Transverse colon (tissue), 4 donors: ENCODE results near the gene CYRIA. TPM values are rescaled to one million over a fixed set of nuclear protein-coding genes. Genes with fewer than 3 reads are reported as not detected.

Source experiments
- DNase-seq: peaks from one replicate; pipeline ENCODE4 v3.0.0-alpha.2; 2019
- H3K27ac ChIP-seq, 4 donors: fragments of 200-600 bp; sonication (generic); 2 replicates each; pipeline ENCODE4 v1.5.1; 2016 to 2018; ENCODE audit warnings: inconsistent platforms in 4 of 4
- H3K27me3 ChIP-seq: fragments of 200-600 bp; sonication (generic); 2 replicates; pipeline ENCODE4 v1.5.1; 2017; ENCODE audit warnings: inconsistent platforms
- H3K36me3 ChIP-seq, 4 donors: fragments of 200-600 bp; sonication (generic); 2 replicates each; pipeline ENCODE4 v1.5.1; 2017 to 2019; ENCODE audit warnings: inconsistent platforms in 4 of 4
- H3K4me1 ChIP-seq, 4 donors: fragments of 200-600 bp; sonication (generic); 2 replicates each; pipeline ENCODE4 v1.5.1; 2017 to 2020; ENCODE audit warnings: inconsistent platforms in 4 of 4
- H3K4me3 ChIP-seq, 4 donors: fragments of 200-600 bp; sonication (generic); 1 replicate in 1 of 4; 2 replicates in 3 of 4; pipeline versions ENCODE4 v1.5.1 to v1.6.1; 2017 to 2019; ENCODE audit warnings: inconsistent platforms in 4 of 4
- H3K9me3 ChIP-seq, 2 donors: fragments of 200-600 bp; sonication (generic); 2 replicates each; pipeline ENCODE4 v1.5.1; 2017 to 2019; ENCODE audit warnings: inconsistent platforms in 2 of 2
- CTCF ChIP-seq, 5 experiments: fragments of 200-600 bp in 3 of 5; fragments of 450-650 bp in 2 of 5; sonication (generic) in 3 of 5; IDR thresholded peaks; 1 replicate in 2 of 5; 2 replicates in 3 of 5; pipeline ENCODE4 v1.5.1; 2016 to 2017; ENCODE audit warnings: antibody characterized with exemption in 5 of 5, inconsistent platforms in 3 of 5, mild to moderate bottlenecking in 2 of 5, moderate library complexity in 1 of 5
- EP300 ChIP-seq: sonication (generic); formaldehyde crosslinking; IDR thresholded peaks from one replicate; pipeline ENCODE4 v1.6.1; 2017; ENCODE audit warnings: antibody characterized with exemption, low read depth
- POLR2A ChIP-seq: fragments of 450-650 bp; IDR thresholded peaks from one replicate; pipeline ENCODE4 v1.6.1; 2016; ENCODE audit warnings: antibody characterized with exemption, mild to moderate bottlenecking, moderate library complexity
- POLR2AphosphoS5 ChIP-seq, 3 donors: sonication (generic); formaldehyde crosslinking; IDR thresholded peaks; one replicate each; pipeline ENCODE4 v1.6.1; 2016; ENCODE audit warnings: antibody characterized with exemption in 3 of 3
- WGBS, 2 donors: methylation state at CpG; one replicate each; pipeline ENCODE4 v1.1.5; 2018; ENCODE audit warnings: low coverage in 1 of 2; 5-methylcytosine and 5-hydroxymethylcytosine counted together
- in situ Hi-C, 4 donors: fragments of 200-750 bp; cut with MboI; loops; one replicate each; pipeline versions ENCODE4 v1.15.0 to v1.15.1; 2017; ENCODE audit warnings: low sequenced_read_pairs in 3 of 4, low pct_ligation_motif_present in 1 of 4, low pct_unique_long_range_greater_than_20kb in 1 of 4
- intact Hi-C: fragments of 100-400 bp; cut with DNase I; formaldehyde crosslinking; loops from one replicate; pipeline ENCODE4 v1.15.1; 2023; ENCODE audit warnings: low total_unique reads
- total RNA-seq, 4 donors: library from RNA; depleted of rRNA; stranded (reverse); fragments of >200 nt; gene quantifications; one replicate each; pipeline ENCODE4 v1.1.0, GENCODE V29; 2016

CYRIA gene
- total RNA-seq, 4 donors from 2014 or later: 0.20 to 8.4 (median 2.6) TPM

GRCh38 chr2:16642088-16642487 is 23.5 kb downstream of the CYRIA start:
- intact Hi-C loops: no loop called here
- no peaks in the 10 kb centered on the region for H3K36me3 ChIP-seq
- H3K9me3 ChIP-seq: no peaks in the 10 kb centered on the region
- DNase-seq: no peak
- WGBS, 2 donors: 40 to 91% methylated on average over 1 to 3 of the region's 3 CpGs
- peaks cover 0 to 16% (median 8%) of the 10 kb centered on the region in 4 donors for H3K4me1 ChIP-seq
- TF ChIP-seq POLR2A: no peak
- TF ChIP-seq EP300: no peak
- no peak for TF ChIP-seq CTCF (IDR thresholded peaks at IDR 0.05)
- TF ChIP-seq POLR2AphosphoS5 (IDR thresholded peaks at IDR 0.05): no peak
- no peaks in the 10 kb centered on the region for H3K27me3 ChIP-seq
- no peak overlapping the region for H3K27ac ChIP-seq
- no peak overlapping the region for H3K4me3 ChIP-seq
- in situ Hi-C loops: no loop called here

- Histone ChIP-seq H3K9me3 (no peaks in the 10 kb centered on the region), H3K4me1 (peaks cover 0 to 16% (median 8%) of the 10 kb centered on the region in 4 donors), H3K27ac (no peak overlapping the region), H3K4me3 (no peak overlapping the region), H3K36me3 (no peaks in the 10 kb centered on the region), H3K27me3 (no peaks in the 10 kb centered on the region)
- intact Hi-C loops: no loop called here
- no peak for DNase-seq
- in situ Hi-C loops: no loop called here
- WGBS, 2 donors: 85% methylated on average over 2 of the region's 2 CpGs; no CpG with 5 or more reads in 1 of the 2 donors
- TF ChIP-seq POLR2AphosphoS5 (IDR thresholded peaks at IDR 0.05) (no peak), EP300 (no peak), CTCF (IDR thresholded peaks at IDR 0.05) (no peak), POLR2A (no peak)
These were observed 24.1 kb downstream of the CYRIA start for GRCh38 chr2:16641509-16641908.

- intact Hi-C loops: no loop called here
- Histone ChIP-seq H3K27me3 (no peaks in the 10 kb centered on the region), H3K4me1 (peaks cover 0 to 16% (median 8%) of the 10 kb centered on the region in 4 donors), H3K36me3 (no peaks in the 10 kb centered on the region), H3K4me3 (no peak overlapping the region), H3K9me3 (no peaks in the 10 kb centered on the region), H3K27ac (no peak overlapping the region)
- WGBS, 2 donors: 83 to 85% methylated on average over 2 to 5 of the region's 5 CpGs
- DNase-seq: no peak
- TF ChIP-seq CTCF (IDR thresholded peaks at IDR 0.05) (no peak), POLR2A (no peak), EP300 (no peak), POLR2AphosphoS5 (IDR thresholded peaks at IDR 0.05) (no peak)
- in situ Hi-C loops: no loop called here
These were observed 24.8 kb downstream of the CYRIA start for GRCh38 chr2:16640867-16641266.

- H3K27ac ChIP-seq: no peak overlapping the region
- in situ Hi-C loops: no loop called here
- H3K4me1 ChIP-seq: peaks cover 0 to 16% (median 8%) of the 10 kb centered on the region in 4 donors
- H3K4me3 ChIP-seq: no peak overlapping the region
- H3K36me3 ChIP-seq: no peaks in the 10 kb centered on the region
- H3K27me3 ChIP-seq: no peaks in the 10 kb centered on the region
- intact Hi-C loops: no loop called here
- DNase-seq: no peak
- no peaks in the 10 kb centered on the region for H3K9me3 ChIP-seq
- 78 to 84% methylated on average over 5 to 9 of the region's 9 CpGs for WGBS, 2 donors
- TF ChIP-seq EP300 (no peak), CTCF (IDR thresholded peaks at IDR 0.05) (no peak)
These were observed 25.5 kb downstream of the CYRIA start for GRCh38 chr2:16640001-16640700.
